SK-N-SH treated with all-trans-retinoic acid at 6 μM for 48 hours (cell line): Measurements from ENCODE around the gene PLVAP.

Experiments used
- ATAC-seq: fragments of 200-7000 bp; cut with Tn5 transposase; 3 replicates; pipeline ENCODE4 v1.9.1; 2020; ENCODE audit warnings: mild to moderate bottlenecking, moderate library complexity
- ARNTL ChIP-seq: fragments of 450-650 bp; formaldehyde crosslinking; IDR thresholded peaks from 2 replicates; pipeline ENCODE4 v1.5.0; 2020; ENCODE audit warnings: low read depth, mild to moderate bottlenecking, moderate library complexity, borderline replicate concordance
- BACH2 ChIP-seq: fragments of 250-450 bp; sonication (Bioruptor Pico); IDR thresholded peaks from 2 replicates; pipeline ENCODE4 v1.9.0; 2021; ENCODE audit warnings: mild to moderate bottlenecking, borderline replicate concordance
- CSDC2 ChIP-seq: fragments of 250-450 bp; sonication (Bioruptor Pico); IDR thresholded peaks from 2 replicates; pipeline ENCODE4 v1.5.0; 2020; ENCODE audit warnings: mild to moderate bottlenecking, moderate library complexity
- ESRRG ChIP-seq: fragments of 250-450 bp; sonication (Bioruptor Pico); IDR thresholded peaks from 2 replicates; pipeline ENCODE4 v1.6.1; 2021; ENCODE audit warnings: mild to moderate bottlenecking
- GLIS3 ChIP-seq: fragments of 250-450 bp; sonication (Bioruptor Pico); IDR thresholded peaks from 2 replicates; pipeline ENCODE4 v1.5.0; 2020; ENCODE audit warnings: mild to moderate bottlenecking, moderate library complexity
- ISL1 ChIP-seq: fragments of 250-450 bp; sonication (Bioruptor Pico); IDR thresholded peaks from 2 replicates; pipeline ENCODE4 v2.1.2; 2022; ENCODE audit warnings: mild to moderate bottlenecking, moderate library complexity
- OSR1 ChIP-seq: fragments of 250-450 bp; sonication (Bioruptor Pico); IDR thresholded peaks from 2 replicates; pipeline ENCODE4 v1.8.0; 2022; ENCODE audit warnings: moderate library complexity, mild to moderate bottlenecking, inconsistent platforms
- PPARA ChIP-seq: fragments of 250-450 bp; sonication (Bioruptor Pico); IDR thresholded peaks from 2 replicates; pipeline ENCODE4 v1.5.0; 2020; ENCODE audit warnings: mild to moderate bottlenecking, borderline replicate concordance
- RARB ChIP-seq: fragments of 250-450 bp; sonication (Bioruptor Pico); IDR thresholded peaks from 2 replicates; pipeline ENCODE4 v1.8.0; 2021; ENCODE audit warnings: mild to moderate bottlenecking, moderate library complexity
- SNAI2 ChIP-seq: fragments of 250-450 bp; sonication (Bioruptor Pico); IDR thresholded peaks from 2 replicates; pipeline ENCODE4 v1.5.0; 2020; ENCODE audit warnings: mild to moderate bottlenecking, moderate library complexity
- TCF4 ChIP-seq: fragments of 250-450 bp; sonication (Bioruptor Pico); IDR thresholded peaks from 2 replicates; pipeline ENCODE4 v1.8.0; 2021; ENCODE audit warnings: mild to moderate bottlenecking, moderate library complexity, borderline replicate concordance
- TOX ChIP-seq: fragments of 250-450 bp; sonication (Bioruptor Pico); IDR thresholded peaks from 2 replicates; pipeline ENCODE4 v1.8.0; 2021; ENCODE audit warnings: mild to moderate bottlenecking, moderate library complexity, borderline replicate concordance
- ZC3H10 ChIP-seq: fragments of 250-450 bp; sonication (Bioruptor Pico); IDR thresholded peaks from 2 replicates; pipeline ENCODE4 v1.5.1; 2021; ENCODE audit warnings: mild to moderate bottlenecking, moderate library complexity
- ZFP3 ChIP-seq: fragments of 250-450 bp; sonication (Bioruptor Pico); IDR thresholded peaks from 2 replicates; pipeline ENCODE4 v1.5.0; 2020; ENCODE audit warnings: mild to moderate bottlenecking, moderate library complexity
- ZFP30 ChIP-seq: fragments of 450-650 bp; formaldehyde crosslinking; IDR thresholded peaks from 2 replicates; pipeline ENCODE4 v1.5.0; 2022; ENCODE audit warnings: mild to moderate bottlenecking, moderate library complexity
- ZNF70 ChIP-seq: fragments of 450-650 bp; formaldehyde crosslinking; IDR thresholded peaks from 2 replicates; pipeline ENCODE4 v1.5.0; 2020; ENCODE audit warnings: mild to moderate bottlenecking, moderate library complexity
- ZNF8 ChIP-seq: fragments of 450-650 bp; formaldehyde crosslinking; IDR thresholded peaks from 2 replicates; pipeline ENCODE4 v1.5.0; 2020; ENCODE audit warnings: mild to moderate bottlenecking, moderate library complexity
- TF ChIP-seq, protein P1 (sequence below): fragments of 250-450 bp; sonication (Bioruptor Pico); IDR thresholded peaks from 2 replicates; pipeline ENCODE4 v1.8.0; 2020; ENCODE audit warnings: mild to moderate bottlenecking, moderate library complexity, borderline replicate concordance
- TF ChIP-seq, protein P2 (sequence below): fragments of 250-450 bp; sonication (Bioruptor Pico); IDR thresholded peaks from 2 replicates; pipeline ENCODE4 v1.5.1; 2021; ENCODE audit warnings: mild to moderate bottlenecking, moderate library complexity
- TF ChIP-seq, protein P3 (sequence below): fragments of 250-450 bp; sonication (Bioruptor Pico); IDR thresholded peaks from 2 replicates; pipeline ENCODE4 v1.5.0; 2020; ENCODE audit warnings: mild to moderate bottlenecking, moderate library complexity
- TF ChIP-seq, protein P4 (sequence below): fragments of 250-450 bp; sonication (Bioruptor Pico); IDR thresholded peaks from 2 replicates; pipeline ENCODE4 v1.5.1; 2020; ENCODE audit warnings: low read depth, mild to moderate bottlenecking, moderate library complexity

PLVAP gene

DNA sequence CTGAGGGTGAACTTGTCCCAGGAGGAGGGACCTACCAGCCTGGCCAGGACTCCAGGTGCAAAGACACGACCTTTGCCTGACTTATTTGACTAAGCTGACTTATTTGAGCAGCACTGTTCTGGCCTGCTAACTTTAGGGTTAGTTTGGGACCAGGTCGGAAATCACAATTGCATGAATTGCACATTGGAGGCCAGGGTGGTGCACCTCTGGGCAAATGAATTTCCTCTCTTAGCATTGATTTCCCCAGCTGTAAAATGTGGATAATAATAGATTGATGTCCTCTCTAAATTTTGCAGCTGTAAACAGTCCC, 29.7 kb upstream of the PLVAP start:
- ATAC-seq = no peak
- TF ChIP-seq PPARA (CRISPR knock-in tag) = no peak
- TF ChIP-seq ZNF70 (CRISPR knock-in tag) = no peak
- no peak for TF ChIP-seq GLIS3 (CRISPR knock-in tag)
- TF ChIP-seq, protein P1, sequence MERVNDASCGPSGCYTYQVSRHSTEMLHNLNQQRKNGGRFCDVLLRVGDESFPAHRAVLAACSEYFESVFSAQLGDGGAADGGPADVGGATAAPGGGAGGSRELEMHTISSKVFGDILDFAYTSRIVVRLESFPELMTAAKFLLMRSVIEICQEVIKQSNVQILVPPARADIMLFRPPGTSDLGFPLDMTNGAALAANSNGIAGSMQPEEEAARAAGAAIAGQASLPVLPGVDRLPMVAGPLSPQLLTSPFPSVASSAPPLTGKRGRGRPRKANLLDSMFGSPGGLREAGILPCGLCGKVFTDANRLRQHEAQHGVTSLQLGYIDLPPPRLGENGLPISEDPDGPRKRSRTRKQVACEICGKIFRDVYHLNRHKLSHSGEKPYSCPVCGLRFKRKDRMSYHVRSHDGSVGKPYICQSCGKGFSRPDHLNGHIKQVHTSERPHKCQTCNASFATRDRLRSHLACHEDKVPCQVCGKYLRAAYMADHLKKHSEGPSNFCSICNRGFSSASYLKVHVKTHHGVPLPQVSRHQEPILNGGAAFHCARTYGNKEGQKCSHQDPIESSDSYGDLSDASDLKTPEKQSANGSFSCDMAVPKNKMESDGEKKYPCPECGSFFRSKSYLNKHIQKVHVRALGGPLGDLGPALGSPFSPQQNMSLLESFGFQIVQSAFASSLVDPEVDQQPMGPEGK (CRISPR knock-in tag) = no peak
- TF ChIP-seq TCF4 (CRISPR knock-in tag) = no peak
- no peak for TF ChIP-seq RARB (CRISPR knock-in tag)
- TF ChIP-seq, protein P2, sequence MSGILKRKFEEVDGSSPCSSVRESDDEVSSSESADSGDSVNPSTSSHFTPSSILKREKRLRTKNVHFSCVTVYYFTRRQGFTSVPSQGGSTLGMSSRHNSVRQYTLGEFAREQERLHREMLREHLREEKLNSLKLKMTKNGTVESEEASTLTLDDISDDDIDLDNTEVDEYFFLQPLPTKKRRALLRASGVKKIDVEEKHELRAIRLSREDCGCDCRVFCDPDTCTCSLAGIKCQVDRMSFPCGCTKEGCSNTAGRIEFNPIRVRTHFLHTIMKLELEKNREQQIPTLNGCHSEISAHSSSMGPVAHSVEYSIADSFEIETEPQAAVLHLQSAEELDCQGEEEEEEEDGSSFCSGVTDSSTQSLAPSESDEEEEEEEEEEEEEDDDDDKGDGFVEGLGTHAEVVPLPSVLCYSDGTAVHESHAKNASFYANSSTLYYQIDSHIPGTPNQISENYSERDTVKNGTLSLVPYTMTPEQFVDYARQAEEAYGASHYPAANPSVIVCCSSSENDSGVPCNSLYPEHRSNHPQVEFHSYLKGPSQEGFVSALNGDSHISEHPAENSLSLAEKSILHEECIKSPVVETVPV = no peak
- no peak for TF ChIP-seq ARNTL (CRISPR knock-in tag)
- TF ChIP-seq ZFP30 (CRISPR knock-in tag) = no peak
- no peak for TF ChIP-seq BACH2
- TF ChIP-seq, protein P3, sequence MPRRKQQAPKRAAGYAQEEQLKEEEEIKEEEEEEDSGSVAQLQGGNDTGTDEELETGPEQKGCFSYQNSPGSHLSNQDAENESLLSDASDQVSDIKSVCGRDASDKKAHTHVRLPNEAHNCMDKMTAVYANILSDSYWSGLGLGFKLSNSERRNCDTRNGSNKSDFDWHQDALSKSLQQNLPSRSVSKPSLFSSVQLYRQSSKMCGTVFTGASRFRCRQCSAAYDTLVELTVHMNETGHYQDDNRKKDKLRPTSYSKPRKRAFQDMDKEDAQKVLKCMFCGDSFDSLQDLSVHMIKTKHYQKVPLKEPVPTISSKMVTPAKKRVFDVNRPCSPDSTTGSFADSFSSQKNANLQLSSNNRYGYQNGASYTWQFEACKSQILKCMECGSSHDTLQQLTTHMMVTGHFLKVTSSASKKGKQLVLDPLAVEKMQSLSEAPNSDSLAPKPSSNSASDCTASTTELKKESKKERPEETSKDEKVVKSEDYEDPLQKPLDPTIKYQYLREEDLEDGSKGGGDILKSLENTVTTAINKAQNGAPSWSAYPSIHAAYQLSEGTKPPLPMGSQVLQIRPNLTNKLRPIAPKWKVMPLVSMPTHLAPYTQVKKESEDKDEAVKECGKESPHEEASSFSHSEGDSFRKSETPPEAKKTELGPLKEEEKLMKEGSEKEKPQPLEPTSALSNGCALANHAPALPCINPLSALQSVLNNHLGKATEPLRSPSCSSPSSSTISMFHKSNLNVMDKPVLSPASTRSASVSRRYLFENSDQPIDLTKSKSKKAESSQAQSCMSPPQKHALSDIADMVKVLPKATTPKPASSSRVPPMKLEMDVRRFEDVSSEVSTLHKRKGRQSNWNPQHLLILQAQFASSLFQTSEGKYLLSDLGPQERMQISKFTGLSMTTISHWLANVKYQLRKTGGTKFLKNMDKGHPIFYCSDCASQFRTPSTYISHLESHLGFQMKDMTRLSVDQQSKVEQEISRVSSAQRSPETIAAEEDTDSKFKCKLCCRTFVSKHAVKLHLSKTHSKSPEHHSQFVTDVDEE (CRISPR knock-in tag) = no peak
- TF ChIP-seq ISL1 (CRISPR knock-in tag) = no peak
- TF ChIP-seq ZNF8 (CRISPR knock-in tag) = no peak
- TF ChIP-seq, protein P4, sequence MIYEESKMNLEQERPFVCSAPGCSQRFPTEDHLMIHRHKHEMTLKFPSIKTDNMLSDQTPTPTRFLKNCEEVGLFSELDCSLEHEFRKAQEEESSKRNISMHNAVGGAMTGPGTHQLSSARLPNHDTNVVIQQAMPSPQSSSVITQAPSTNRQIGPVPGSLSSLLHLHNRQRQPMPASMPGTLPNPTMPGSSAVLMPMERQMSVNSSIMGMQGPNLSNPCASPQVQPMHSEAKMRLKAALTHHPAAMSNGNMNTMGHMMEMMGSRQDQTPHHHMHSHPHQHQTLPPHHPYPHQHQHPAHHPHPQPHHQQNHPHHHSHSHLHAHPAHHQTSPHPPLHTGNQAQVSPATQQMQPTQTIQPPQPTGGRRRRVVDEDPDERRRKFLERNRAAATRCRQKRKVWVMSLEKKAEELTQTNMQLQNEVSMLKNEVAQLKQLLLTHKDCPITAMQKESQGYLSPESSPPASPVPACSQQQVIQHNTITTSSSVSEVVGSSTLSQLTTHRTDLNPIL (CRISPR knock-in tag) = no peak
- no peak for TF ChIP-seq CSDC2 (CRISPR knock-in tag)
- TF ChIP-seq OSR1 (CRISPR knock-in tag) = no peak
- no peak for TF ChIP-seq ZFP3

DNA sequence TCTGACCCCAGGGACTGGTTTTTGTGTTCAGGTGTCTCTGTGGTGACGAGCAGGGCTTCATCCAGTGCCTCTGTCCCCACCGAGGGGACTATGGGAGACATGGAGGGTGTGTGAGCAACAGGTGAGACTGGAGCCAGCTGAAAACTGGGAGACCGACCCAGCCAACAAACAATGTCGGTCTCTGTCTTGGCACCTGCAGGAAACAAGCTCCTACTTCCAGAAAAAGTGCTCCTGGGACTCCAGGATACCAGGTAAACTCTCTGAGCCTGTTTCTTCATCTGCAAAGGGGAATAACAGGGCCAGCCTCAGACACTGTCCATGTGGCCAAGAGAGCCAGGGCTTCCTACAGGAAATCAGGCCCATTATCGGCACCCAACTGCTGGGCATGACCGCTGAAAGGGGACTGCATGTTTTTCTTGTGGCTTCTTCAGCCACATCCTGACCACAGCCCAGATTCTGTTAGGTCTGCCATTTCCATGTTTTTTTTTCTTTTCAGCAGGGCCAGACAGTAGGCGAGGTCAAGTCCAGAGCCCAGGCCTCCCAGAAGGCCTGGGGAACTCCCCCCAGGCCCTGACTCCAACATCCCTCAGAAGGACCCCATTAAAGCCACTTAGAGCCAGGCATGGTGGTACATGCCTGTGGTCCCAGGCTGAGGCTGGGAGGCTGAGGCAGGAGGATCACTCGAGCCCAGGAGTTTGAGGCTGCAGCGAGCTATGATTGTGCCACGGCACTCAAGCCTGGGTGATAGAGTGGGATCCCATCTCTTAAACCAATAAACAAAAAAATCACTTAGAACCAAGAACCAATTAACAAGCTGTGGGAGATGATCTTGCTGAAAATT, 29.1 kb upstream of the PLVAP start:
- no peak for ATAC-seq

More for the DNA sequence above, 29.1 kb upstream of the PLVAP start:
- no peak for TF ChIP-seq SNAI2 (CRISPR knock-in tag)
- no peak for TF ChIP-seq CSDC2 (CRISPR knock-in tag)
- no peak for TF ChIP-seq TOX (CRISPR knock-in tag)
- TF ChIP-seq ARNTL (CRISPR knock-in tag) = no peak
- no peak for TF ChIP-seq BACH2
- TF ChIP-seq GLIS3 (CRISPR knock-in tag) = no peak
- TF ChIP-seq ZC3H10 (CRISPR knock-in tag) = no peak
- TF ChIP-seq ESRRG (CRISPR knock-in tag) = no peak
- TF ChIP-seq OSR1 (CRISPR knock-in tag) = no peak
- TF ChIP-seq ISL1 (CRISPR knock-in tag) = no peak
- TF ChIP-seq, protein P2 = no peak
- TF ChIP-seq ZFP30 (CRISPR knock-in tag) = no peak
- TF ChIP-seq ZNF70 (CRISPR knock-in tag) = no peak
- TF ChIP-seq ZNF8 (CRISPR knock-in tag) = no peak
